ENCODE data around the gene TMEM14C.

TMEM14C gene

GRCh38 chr6:10763006-10763405 is 40.1 kb downstream of the TMEM14C start:
- no peak for DNase-seq

- DNase-seq = no peak
Measured at GRCh38 chr6:10769419-10769818, 46.5 kb downstream of the TMEM14C start.

DNA sequence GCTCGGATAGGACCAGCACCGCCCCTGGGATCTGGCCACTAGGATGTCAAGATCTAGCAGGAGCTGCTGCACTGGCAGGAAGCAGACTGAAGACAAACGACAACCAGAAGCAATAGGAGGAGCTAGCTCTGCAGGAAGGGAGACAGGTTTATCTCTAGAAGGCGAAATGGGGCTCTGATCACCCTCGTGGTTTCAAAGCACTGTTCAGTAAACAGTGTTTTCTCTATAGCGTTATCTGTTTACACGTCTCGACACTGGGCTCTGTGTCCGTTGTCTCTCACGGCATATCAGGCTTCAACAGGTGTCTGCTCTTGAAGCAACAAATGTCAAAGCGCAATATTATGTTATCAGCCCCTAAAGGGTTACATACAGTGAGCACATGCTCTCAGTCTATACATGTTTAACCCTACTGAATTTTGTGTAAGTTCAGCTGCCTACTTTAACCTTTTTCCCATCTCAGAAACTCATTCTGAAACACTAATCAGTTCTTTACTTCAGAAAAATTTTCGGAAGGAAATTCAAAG is 48.6 kb downstream of the TMEM14C start:
- no peak for DNase-seq

DNA sequence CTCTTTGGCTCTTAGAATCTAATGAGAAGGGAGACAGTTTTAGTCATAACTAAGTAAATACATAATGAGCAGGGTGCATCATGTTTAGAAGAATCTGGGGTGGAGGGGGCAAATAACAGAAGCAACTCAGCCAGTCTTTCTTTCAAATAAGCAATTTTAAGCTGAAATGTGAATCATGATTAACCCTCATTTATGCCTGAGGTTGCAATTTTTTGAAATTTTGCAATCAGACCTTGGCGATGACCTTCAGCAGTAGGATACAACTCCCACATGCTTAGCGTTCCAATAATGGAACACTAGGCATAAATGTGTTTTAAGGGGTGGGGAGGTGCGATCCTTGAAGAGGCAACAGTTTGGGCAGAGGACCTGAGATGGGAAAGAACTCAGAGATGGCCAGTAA is 55.4 kb downstream of the TMEM14C start:
- DNase-seq = no peak

DNA sequence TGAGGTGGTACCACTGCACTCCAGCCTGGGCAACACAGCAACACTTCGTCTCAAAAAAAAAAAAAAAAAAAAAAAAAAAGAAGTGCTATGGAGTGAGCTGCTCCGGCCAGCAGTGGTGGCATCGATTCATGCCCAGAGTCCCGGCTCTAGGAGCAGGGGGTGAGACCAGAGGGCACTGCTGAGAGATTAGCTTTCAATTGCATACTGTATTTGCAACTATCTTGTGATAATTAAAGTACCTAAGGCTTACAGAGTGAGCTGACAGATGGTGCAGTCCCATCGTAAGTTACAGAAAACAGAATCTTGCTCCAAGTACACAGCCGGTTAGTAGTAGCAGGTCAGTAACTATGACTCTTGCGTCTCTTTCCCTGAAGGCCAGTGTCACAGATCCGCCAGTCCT is 56.2 kb downstream of the TMEM14C start:
- DNase-seq = no peak
